IPS-20b (cell line): ENCODE data around the gene FLT3LG.
A peak's percentile ranks its signal among the peaks of the same experiment; 100 is the strongest.

Experiments
- H3K27ac ChIP-seq: one replicate; pipeline ENCODE4 v1.5.1; 2013; ENCODE audit warnings: low read length
- H3K27me3 ChIP-seq: 2 replicates; pipeline ENCODE4 v1.6.1; 2013; ENCODE audit warnings: mild to moderate bottlenecking, low read length, inconsistent platforms; ENCODE audit not compliant: insufficient read depth
- H3K36me3 ChIP-seq: 2 replicates; pipeline ENCODE4 v1.6.1; 2013; ENCODE audit warnings: low read depth, mild to moderate bottlenecking, inconsistent platforms, low read length, moderate library complexity; ENCODE audit not compliant: insufficient read depth
- H3K4me1 ChIP-seq: 2 replicates; pipeline ENCODE4 v1.6.1; 2013; ENCODE audit warnings: mild to moderate bottlenecking, control low read depth, inconsistent platforms, low read length, moderate library complexity; ENCODE audit not compliant: insufficient read depth
- H3K4me3 ChIP-seq: 2 replicates; pipeline ENCODE4 v1.5.1; 2013; ENCODE audit warnings: mild to moderate bottlenecking, low read length, inconsistent platforms
- H3K9ac ChIP-seq: 2 replicates; pipeline ENCODE4 v1.6.1; 2013; ENCODE audit warnings: low read depth, mild to moderate bottlenecking, inconsistent platforms, low read length, moderate library complexity
- H3K9me3 ChIP-seq: 2 replicates; pipeline ENCODE4 v1.6.1; 2013; ENCODE audit warnings: mild to moderate bottlenecking, low read depth, low read length, inconsistent platforms; ENCODE audit not compliant: insufficient read depth

The FLT3LG gene

DNA sequence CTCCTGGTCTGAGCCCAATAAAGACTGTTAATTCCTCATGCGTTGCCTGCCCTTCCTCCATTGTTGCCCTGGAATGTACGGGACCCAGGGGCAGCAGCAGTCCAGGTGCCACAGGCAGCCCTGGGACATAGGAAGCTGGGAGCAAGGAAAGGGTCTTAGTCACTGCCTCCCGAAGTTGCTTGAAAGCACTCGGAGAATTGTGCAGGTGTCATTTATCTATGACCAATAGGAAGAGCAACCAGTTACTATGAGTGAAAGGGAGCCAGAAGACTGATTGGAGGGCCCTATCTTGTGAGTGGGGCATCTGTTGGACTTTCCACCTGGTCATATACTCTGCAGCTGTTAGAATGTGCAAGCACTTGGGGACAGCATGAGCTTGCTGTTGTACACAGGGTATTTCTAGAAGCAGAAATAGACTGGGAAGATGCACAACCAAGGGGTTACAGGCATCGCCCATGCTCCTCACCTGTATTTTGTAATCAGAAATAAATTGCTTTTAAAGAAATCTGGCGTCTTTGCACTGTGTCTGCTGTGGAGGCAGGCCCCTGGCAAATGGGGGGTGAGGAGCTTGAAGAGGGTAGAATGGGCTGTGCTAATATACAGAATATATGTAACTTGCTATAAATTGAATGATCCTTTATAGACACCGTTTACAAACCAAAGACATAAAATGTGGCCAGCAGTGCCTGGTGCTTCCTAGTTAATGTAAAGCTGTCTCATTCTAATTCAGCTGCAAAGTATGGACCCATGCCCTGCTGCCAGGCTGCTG is 18.0 kb downstream of the FLT3LG start:
- H3K27ac ChIP-seq: no peak overlapping the region
- peaks cover 60% of the 10 kb centered on the region for H3K36me3 ChIP-seq
- H3K4me3 ChIP-seq: no peak overlapping the region
- no peaks in the 10 kb centered on the region for H3K27me3 ChIP-seq
- H3K9ac ChIP-seq: no peak overlapping the region
- peaks cover 5% of the 10 kb centered on the region for H3K4me1 ChIP-seq
- H3K9me3 ChIP-seq: no peaks in the 10 kb centered on the region

DNA sequence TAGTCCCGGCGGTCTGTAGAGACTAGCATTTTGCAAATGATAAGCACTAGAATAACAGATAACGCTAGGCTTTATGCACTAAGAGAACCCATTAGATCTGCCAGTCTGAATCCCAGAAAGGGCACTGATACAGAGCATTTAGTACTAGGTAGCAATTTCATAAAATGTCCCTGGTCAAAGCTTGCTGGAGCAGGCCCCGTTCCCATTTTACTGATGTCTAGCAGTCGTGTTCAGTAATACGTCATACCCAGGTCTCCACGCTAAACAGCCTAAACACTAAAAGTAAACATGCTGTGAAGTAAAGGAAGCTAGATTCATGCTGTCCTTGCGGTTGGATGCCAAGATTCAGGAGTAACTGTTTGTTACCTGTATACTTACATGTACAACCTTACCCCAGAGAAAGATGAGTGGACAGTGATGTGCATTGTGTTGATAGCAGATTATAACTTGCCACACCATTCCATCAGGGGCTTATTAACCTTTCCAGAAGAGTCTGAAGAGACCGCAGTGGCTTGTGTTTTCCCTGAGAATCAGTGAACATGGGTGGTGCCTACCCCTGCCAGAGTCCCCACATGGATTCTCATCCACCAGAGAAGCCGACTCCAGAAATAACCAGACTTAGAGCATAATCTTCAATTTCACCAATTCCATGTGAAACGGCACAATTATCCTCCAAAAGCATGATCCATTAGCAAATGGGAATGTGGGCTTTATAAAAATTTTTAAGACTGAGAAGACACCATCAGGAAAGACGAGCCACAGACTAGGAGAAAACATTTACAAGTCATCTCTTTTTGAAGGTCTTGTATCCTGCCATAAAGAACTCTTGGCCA is 18.8 kb downstream of the FLT3LG start:
- H3K4me1 ChIP-seq: peaks cover 10% of the 10 kb centered on the region
- H3K27me3 ChIP-seq: no peaks in the 10 kb centered on the region
- no peaks in the 10 kb centered on the region for H3K9me3 ChIP-seq
- H3K27ac ChIP-seq: no peak overlapping the region
- no peak overlapping the region for H3K9ac ChIP-seq
- no peak overlapping the region for H3K4me3 ChIP-seq
- peaks cover 65% of the 10 kb centered on the region for H3K36me3 ChIP-seq

DNA sequence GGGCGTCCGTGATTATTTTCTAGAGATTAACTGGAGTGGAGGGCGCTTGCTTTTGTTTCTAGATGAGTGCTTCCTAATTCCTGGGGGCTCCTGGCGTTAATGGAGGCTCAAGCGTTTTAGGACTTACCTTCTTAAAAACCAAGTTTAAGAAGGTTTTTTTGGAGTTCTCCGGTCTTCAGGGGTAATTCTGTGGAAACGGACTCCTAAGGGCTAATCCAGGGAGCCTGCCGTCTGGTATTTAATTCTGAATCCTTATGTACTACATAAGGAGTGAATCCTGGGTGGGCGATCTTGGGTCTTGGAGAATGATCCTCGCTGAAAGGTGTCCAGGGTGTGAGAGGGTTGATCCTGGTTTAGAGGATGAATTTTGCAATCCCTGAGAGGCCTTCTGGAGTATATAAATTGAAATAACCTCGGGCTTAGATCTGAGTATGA is 22.6 kb downstream of the FLT3LG start:
- peak overlapping the region; percentile 75 for H3K27ac ChIP-seq
- H3K36me3 ChIP-seq: peaks cover 51% of the 10 kb centered on the region
- H3K9ac ChIP-seq: peak overlapping the region; percentile 100
- H3K9me3 ChIP-seq: no peaks in the 10 kb centered on the region
- H3K27me3 ChIP-seq: no peaks in the 10 kb centered on the region
- H3K4me1 ChIP-seq: peaks cover 8% of the 10 kb centered on the region; the same call in 1 of the 2 replicates
- H3K4me3 ChIP-seq: peak overlapping the region; percentile 97

DNA sequence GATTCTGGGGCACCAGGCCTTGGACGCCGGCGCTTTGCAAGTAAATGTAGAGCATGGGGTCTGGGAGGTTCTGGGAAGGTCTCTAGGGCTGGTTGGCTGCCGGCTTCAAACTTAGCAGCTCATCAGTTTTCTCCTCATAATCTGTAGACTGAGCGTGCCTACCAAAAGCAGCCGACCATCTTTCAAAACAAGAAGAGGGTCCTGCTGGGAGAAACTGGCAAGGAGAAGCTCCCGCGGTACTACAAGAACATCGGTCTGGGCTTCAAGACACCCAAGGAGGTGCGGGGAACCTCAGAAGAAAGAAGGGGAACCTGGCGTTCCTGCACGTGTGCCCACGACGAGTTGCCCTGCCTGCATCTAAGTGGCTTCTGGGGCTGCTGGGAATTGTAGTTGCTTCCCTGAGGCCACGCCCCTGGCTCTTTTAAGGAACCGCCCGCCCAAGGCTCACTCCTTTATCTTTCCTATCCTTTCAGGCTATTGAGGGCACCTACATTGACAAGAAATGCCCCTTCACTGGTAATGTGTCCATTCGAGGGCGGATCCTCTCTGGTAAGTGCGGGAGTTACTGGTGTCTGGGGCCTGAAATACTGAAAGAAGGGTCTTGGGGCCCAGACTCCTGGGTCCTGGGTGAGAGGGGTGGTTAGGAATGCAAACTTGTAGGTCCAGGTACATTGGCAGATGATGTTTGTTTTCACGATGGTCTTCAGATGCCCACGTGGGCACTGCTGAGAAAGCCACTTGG is 23.2 kb downstream of the FLT3LG start:
- Histone ChIP-seq H3K4me3 (peak overlapping the region; percentile 97), H3K36me3 (peaks cover 45% of the 10 kb centered on the region), H3K27ac (peak overlapping the region; percentile 75), H3K4me1 (peaks cover 8% of the 10 kb centered on the region; the same call in 1 of the 2 replicates), H3K27me3 (no peaks in the 10 kb centered on the region), H3K9ac (peak overlapping the region; percentile 100), H3K9me3 (no peaks in the 10 kb centered on the region)

DNA sequence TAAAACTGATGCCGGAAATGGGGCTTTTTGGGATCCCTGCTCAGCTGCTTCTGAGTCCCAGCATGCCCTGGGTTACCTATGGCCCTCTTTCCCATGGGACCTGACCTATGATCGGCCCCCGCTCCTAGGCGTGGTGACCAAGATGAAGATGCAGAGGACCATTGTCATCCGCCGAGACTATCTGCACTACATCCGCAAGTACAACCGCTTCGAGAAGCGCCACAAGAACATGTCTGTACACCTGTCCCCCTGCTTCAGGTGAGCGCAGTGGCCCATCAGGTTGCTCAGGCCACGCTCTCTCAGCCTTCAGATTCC is 23.7 kb downstream of the FLT3LG start:
- peaks cover 8% of the 10 kb centered on the region; the same call in 1 of the 2 replicates for H3K4me1 ChIP-seq
- peak overlapping the region; percentile 97 for H3K4me3 ChIP-seq
- H3K27ac ChIP-seq: no peak overlapping the region
- no peaks in the 10 kb centered on the region for H3K9me3 ChIP-seq
- peaks cover 40% of the 10 kb centered on the region for H3K36me3 ChIP-seq
- peak overlapping the region; percentile 100; the same call in 1 of the 2 replicates for H3K9ac ChIP-seq
- H3K27me3 ChIP-seq: no peaks in the 10 kb centered on the region

DNA sequence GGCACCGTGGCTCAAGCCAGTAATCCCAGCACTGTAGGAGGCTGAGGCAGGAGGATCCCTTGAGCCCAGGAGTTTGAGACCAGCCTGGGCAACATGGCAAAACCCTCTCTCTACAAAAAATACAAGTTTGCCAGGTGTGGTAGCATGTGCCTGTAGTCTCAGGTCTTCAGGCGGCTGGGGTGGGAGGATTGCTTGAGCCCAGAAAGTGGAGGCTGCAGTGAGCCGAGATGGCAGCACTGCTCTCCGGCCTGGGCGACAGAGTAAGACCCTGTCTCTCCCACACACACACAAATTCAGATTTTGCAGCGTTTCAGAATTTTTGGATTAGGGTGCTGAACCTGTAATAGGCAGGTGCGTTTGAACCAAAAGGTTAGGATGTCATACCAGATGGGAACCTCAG is 24.5 kb downstream of the FLT3LG start:
- Histone ChIP-seq H3K4me3 (peak overlapping the region; percentile 97; the same call in 1 of the 2 replicates), H3K9ac (peak overlapping the region; percentile 17; the same call in 1 of the 2 replicates), H3K4me1 (peaks cover 8% of the 10 kb centered on the region; the same call in 1 of the 2 replicates)

DNA sequence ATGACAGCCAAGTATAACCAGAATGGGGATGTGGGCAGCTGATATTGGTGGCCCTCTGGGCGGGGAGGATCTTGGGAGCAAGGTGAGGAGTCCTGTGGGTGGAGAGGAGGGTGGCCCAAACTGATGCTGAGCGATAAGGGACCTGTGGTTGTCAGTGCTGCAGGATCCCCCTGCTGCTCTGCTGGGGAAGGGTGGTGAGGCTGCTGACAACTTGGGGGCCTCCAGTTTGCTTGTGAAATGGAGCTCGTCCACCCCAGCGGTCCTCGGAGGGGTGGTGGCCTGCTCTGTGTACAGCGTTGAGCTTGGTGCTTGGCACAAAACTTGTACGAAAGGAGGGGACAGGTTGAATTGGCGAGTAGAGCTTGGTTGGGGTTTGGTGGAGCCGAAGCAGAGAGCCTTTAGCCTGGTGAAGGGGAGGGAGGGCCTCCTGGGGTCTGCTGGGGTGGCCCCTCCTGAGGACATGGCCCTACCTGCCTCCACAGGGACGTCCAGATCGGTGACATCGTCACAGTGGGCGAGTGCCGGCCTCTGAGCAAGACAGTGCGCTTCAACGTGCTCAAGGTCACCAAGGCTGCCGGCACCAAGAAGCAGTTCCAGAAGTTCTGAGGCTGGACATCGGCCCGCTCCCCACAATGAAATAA is 25.1 kb downstream of the FLT3LG start:
- no peak overlapping the region; the same call in 1 of the 2 replicates for H3K4me3 ChIP-seq
- H3K27ac ChIP-seq: no peak overlapping the region
- H3K27me3 ChIP-seq: no peaks in the 10 kb centered on the region
- H3K36me3 ChIP-seq: peaks cover 38% of the 10 kb centered on the region
- peak overlapping the region; percentile 17; the same call in 1 of the 2 replicates for H3K9ac ChIP-seq
- H3K9me3 ChIP-seq: no peaks in the 10 kb centered on the region
- H3K4me1 ChIP-seq: peaks cover 8% of the 10 kb centered on the region; the same call in 1 of the 2 replicates

More for the DNA sequence above, 24.5 kb downstream of the FLT3LG start:
- H3K27ac ChIP-seq: no peak overlapping the region
- peaks cover 38% of the 10 kb centered on the region for H3K36me3 ChIP-seq
- no peaks in the 10 kb centered on the region for H3K27me3 ChIP-seq
- no peaks in the 10 kb centered on the region for H3K9me3 ChIP-seq

DNA sequence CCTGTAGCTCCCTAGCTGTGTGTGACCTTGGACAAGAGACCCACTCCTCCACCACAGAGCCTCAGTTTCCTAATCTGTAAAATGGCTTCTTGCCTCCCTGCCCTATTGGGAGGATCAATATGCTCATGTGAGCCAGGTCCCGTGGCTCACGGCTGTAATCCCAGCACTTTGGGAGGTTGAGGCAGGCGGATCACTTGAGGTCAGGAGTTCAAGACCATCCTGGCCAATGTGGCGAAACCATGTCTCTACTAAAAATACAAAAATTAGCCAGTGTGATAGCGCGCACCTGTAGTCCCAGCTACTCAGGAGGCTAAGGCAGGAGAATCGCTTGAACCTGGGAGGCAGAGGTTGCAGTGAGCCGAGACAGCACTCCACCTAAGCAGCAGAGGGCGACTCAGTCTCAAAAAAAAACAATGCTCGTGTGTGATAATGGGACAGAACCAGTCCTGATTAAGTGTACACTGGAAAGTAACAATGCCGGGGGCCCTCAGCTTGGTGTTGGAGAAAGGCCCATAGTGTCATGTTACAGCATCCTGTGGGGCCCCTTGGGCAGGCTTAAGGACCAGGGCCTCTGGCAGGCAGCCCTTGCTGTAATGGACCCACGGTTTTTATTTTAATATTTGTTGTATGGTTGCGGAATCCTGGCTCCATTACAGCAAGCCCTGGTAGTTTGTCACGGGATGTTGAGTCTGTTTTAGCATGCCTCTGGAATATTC is 29.0 kb downstream of the FLT3LG start:
- Histone ChIP-seq H3K9me3 (no peaks in the 10 kb centered on the region), H3K27me3 (no peaks in the 10 kb centered on the region), H3K9ac (no peak overlapping the region), H3K4me1 (peaks cover under 1% of the 10 kb centered on the region; the same call in 1 of the 2 replicates), H3K27ac (no peak overlapping the region), H3K36me3 (peaks cover 22% of the 10 kb centered on the region), H3K4me3 (no peak overlapping the region)

DNA sequence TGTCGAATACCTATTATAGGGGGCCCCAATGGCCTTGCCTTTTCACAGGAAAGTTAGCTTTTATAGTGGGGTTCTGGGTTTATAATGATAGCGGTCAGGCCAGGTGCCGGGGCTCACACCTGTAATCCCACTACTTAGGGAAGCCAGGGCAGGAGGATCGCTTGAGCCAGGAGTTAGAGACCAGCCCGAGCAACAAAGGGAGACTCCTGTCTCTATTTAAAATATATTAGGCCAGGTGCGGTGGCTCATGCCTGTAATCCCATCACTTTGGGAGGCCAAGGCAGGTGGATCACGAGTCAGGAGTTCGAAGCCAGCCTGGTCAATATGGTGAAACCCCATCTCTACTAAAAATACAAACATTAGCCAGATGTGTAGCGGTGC is 29.6 kb downstream of the FLT3LG start:
- Histone ChIP-seq H3K27me3 (no peaks in the 10 kb centered on the region), H3K27ac (no peak overlapping the region)

DNA sequence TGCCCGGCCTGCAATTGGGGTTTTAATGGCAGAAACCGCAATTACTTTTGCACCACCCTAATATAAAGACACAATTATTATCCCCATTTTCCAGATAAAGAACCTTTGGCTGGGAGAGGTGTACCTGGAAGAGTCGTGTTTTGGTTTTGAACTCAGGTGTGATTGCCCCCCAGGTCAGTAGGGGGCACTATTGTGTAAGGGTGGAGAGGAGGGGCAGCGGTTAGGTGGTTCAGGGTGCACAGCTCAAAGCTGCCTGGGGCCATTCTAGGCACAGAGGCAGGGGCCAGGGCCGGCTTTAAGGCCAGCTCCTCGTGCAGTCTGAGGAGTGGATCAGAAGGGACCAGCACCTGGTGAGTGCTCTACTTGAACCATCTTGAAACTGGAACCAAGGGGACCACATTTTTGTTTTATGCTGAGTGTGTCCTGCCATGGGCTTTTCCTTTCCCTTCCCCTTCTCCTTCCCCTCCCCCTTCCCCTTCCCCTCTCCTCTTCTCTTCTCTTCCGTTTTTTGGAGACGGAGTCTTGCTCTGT is 32.6 kb downstream of the FLT3LG start:
- Histone ChIP-seq H3K27me3 (no peaks in the 10 kb centered on the region), H3K4me1 (no peaks in the 10 kb centered on the region; the same call in 1 of the 2 replicates), H3K27ac (no peak overlapping the region), H3K36me3 (no peaks in the 10 kb centered on the region), H3K9ac (no peak overlapping the region), H3K9me3 (no peaks in the 10 kb centered on the region), H3K4me3 (no peak overlapping the region)

More for the DNA sequence above, 29.6 kb downstream of the FLT3LG start:
- H3K9me3 ChIP-seq: no peaks in the 10 kb centered on the region
- peaks cover 16% of the 10 kb centered on the region for H3K36me3 ChIP-seq
- H3K4me3 ChIP-seq: no peak overlapping the region
- no peak overlapping the region for H3K9ac ChIP-seq
- H3K4me1 ChIP-seq: no peaks in the 10 kb centered on the region
